PC-3 (cell line): ENCODE results near the gene VSIG10L2.

Source experiments
- EZH2 ChIP-seq: fragments of 300-600 bp; sonication (generic); IDR thresholded peaks from one replicate; pipeline ENCODE4 v1.6.1; 2017; ENCODE audit warnings: antibody characterized with exemption, mild to moderate bottlenecking, low read length; ENCODE audit not compliant: unreplicated experiment
- EZH2phosphoT487 ChIP-seq: fragments of 300-600 bp; sonication (generic); IDR thresholded peaks from 2 replicates; pipeline ENCODE4 v1.6.1; 2018; ENCODE audit warnings: mild to moderate bottlenecking, antibody characterized with exemption, low read length, borderline replicate concordance
- TF ChIP-seq, protein P1 (sequence below): fragments of 300-600 bp; sonication (generic); conservative IDR thresholded peaks from 2 replicates; pipeline ENCODE4 v1.5.1; 2017; ENCODE audit warnings: antibody characterized with exemption, low read depth, mild to moderate bottlenecking, low read length

DNA sequence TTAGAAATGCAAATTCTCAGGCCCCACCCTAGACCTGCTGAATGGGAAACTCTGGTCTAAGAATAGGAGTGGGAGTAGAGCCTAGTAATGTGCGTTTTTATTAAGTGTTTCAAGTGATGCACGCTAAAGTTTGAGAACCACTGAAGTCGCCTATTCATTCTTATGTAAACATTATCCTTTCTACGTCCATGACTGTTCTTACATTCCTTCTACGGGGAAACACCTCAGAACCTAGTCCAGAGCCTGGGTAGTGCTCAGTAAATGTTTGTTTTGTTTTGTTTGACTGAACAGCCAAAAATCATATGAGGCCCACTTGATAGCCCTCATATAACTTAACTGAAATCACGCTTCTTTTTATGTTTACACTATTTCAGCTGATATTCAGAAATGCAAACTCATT is 29.8 kb downstream of the VSIG10L2 start:
- TF ChIP-seq, protein P1, sequence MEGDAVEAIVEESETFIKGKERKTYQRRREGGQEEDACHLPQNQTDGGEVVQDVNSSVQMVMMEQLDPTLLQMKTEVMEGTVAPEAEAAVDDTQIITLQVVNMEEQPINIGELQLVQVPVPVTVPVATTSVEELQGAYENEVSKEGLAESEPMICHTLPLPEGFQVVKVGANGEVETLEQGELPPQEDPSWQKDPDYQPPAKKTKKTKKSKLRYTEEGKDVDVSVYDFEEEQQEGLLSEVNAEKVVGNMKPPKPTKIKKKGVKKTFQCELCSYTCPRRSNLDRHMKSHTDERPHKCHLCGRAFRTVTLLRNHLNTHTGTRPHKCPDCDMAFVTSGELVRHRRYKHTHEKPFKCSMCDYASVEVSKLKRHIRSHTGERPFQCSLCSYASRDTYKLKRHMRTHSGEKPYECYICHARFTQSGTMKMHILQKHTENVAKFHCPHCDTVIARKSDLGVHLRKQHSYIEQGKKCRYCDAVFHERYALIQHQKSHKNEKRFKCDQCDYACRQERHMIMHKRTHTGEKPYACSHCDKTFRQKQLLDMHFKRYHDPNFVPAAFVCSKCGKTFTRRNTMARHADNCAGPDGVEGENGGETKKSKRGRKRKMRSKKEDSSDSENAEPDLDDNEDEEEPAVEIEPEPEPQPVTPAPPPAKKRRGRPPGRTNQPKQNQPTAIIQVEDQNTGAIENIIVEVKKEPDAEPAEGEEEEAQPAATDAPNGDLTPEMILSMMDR: no peak
- TF ChIP-seq EZH2 (no peak), EZH2phosphoT487 (no peak)
